Thymus (tissue), 11 donors: Measurements from ENCODE around the gene FBXW10. TPM values are rescaled to one million over a fixed set of nuclear protein-coding genes. Genes with fewer than 3 reads are reported as not detected.
"Not testable (repeated sequence)": the region's sequence is repeated elsewhere in the genome, so short reads cannot be mapped to it uniquely, and the experiment has no call there.

ENCODE experiments used
- DNase-seq, 9 donors: peaks; one replicate each; pipeline ENCODE4 v3.0.0-alpha.2; 2013; ENCODE audit warnings: low spot score in 9 of 9, low read depth in 6 of 9, missing footprints in 1 of 9
- H3K27ac ChIP-seq, 2 donors: one replicate each; pipeline ENCODE4 v1.5.1; 2013; ENCODE audit warnings: control low read depth in 1 of 2, low read depth in 1 of 2, low read length in 1 of 2, mild to moderate bottlenecking in 1 of 2, moderate library complexity in 1 of 2
- H3K27me3 ChIP-seq, 2 donors: one replicate each; pipeline ENCODE4 v1.5.1; 2013; ENCODE audit warnings: low read length in 1 of 2; ENCODE audit not compliant: control insufficient read depth in 2 of 2, insufficient read depth in 1 of 2
- H3K36me3 ChIP-seq, 2 donors: one replicate each; pipeline ENCODE4 v1.5.1; 2013; ENCODE audit warnings: low read length in 1 of 2, mild to moderate bottlenecking in 1 of 2, moderate library complexity in 1 of 2; ENCODE audit not compliant: control insufficient read depth in 2 of 2, insufficient read depth in 2 of 2
- H3K4me1 ChIP-seq, 2 donors: one replicate each; pipeline ENCODE4 v1.5.1; 2013; ENCODE audit warnings: low read length in 2 of 2; ENCODE audit not compliant: control insufficient read depth in 2 of 2, insufficient read depth in 2 of 2
- H3K4me3 ChIP-seq, 2 donors: one replicate each; pipeline ENCODE4 v1.5.1; 2013; ENCODE audit warnings: low read length in 2 of 2, control low read depth in 1 of 2, mild to moderate bottlenecking in 1 of 2
- H3K9me3 ChIP-seq, 2 donors: one replicate each; pipeline ENCODE4 v1.5.1; 2013; ENCODE audit warnings: low read length in 1 of 2, mild to moderate bottlenecking in 1 of 2; ENCODE audit not compliant: control insufficient read depth in 2 of 2, insufficient read depth in 1 of 2
- WGBS: extraction: QIAGEN DNeasy Blood & Tissue Kit; methylation state at CpG from one replicate; pipeline ENCODE4 v1.1.7; 2013; 5-methylcytosine and 5-hydroxymethylcytosine counted together
- polyA plus RNA-seq: library from polyadenylated mRNA; stranded (reverse); fragments of 200-250 nt; gene quantifications from one replicate; pipeline ENCODE4 v1.2.3, GENCODE V29; 2013
- total RNA-seq: library from RNA; stranded (reverse); fragments of 120-200 nt; gene quantifications from one replicate; pipeline ENCODE4 v1.2.4, GENCODE V29; 2013
- donor health status: healthy.

FBXW10 gene
- total and polyA plus RNA-seq, 2 donors: 0.09 to 0.50 TPM

DNA sequence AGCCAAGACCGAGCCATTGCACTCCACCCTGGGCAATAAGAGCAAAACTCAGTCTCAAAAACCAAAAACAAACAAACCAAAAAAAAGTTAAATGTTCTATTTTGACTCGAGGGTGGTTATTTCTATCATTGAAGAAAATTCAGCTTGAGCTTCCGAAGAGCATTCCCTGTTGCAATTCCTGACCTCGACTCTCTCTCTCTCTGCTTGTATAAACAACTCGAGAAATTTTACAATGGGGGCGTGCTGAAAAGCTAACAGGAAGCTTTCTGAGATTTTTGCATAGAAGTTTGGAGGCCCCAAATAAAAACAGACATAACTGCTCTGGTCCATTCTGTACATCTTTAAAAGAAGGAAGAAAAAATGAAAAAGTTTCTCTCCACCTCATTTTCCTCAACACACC, 3.6 kb downstream of the FBXW10 start:
- not testable (repeated sequence) for H3K27me3 ChIP-seq, H3K27ac ChIP-seq, DNase-seq, H3K4me1 ChIP-seq, H3K36me3 ChIP-seq, H3K4me3 ChIP-seq, H3K9me3 ChIP-seq
- WGBS: 94% methylated on average over 6 of the region's 6 CpGs

GRCh38 chr17:18750242-18750641, 6.4 kb downstream of the FBXW10 start:
- not testable (repeated sequence) for H3K36me3 ChIP-seq, H3K27me3 ChIP-seq, H3K27ac ChIP-seq, H3K9me3 ChIP-seq, H3K4me1 ChIP-seq, H3K4me3 ChIP-seq, DNase-seq
- WGBS: 95% methylated on average over 1 of the region's 1 CpG

DNA sequence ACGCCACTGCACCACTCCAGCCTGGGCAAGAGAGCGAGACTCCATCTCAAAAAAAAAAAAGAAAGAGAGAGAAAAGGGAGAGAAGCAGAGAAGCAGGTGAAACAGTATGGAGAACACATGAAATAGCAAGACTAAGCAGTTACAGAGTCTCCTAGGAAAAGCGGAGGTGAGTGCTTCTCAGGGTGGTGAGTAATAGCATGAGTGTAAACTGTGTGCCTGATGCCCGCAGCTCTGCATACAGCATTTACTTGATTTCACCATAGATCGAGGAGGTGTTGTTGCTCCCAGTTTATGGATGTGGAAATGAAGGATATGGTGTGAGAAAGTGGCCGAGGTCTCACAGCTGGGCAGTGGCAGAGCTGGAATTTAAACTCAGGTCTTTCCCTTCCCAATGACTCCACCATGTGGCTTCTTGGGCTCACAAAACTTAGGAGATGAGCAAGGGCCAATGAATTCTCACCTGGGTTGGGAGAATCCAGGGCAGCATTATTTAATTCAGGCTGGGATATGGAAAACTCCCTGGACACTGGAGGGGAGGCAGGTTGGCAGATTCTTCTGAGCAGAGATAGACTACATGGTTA, 10.1 kb downstream of the FBXW10 start:
- 92% methylated on average over 5 of the region's 6 CpGs for WGBS
- H3K27ac ChIP-seq, H3K36me3 ChIP-seq, H3K4me3 ChIP-seq, H3K4me1 ChIP-seq, H3K27me3 ChIP-seq, DNase-seq, H3K9me3 ChIP-seq: not testable (repeated sequence)

DNA sequence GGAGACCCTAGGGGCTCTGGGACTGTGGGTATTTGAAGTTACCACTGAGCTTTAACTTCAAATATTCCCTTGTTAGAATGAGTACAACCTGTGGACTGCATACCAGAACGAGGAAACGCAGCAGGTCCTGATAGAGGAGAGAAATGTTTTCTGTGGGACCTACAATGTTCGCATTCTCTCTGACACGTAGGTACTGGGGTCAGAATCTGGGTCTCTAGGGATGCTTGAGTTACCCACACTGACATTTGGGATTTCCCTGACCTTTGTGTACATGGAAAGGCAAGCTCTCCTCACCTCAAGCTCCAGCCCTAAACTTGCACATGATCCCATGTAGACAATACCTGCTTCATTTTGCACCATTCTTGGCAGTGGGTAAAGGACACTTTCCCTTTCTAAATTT, 12.1 kb downstream of the FBXW10 start:
- H3K4me3 ChIP-seq, H3K36me3 ChIP-seq, H3K27me3 ChIP-seq, H3K27ac ChIP-seq, H3K9me3 ChIP-seq, H3K4me1 ChIP-seq, DNase-seq: not testable (repeated sequence)
- 94% methylated on average over 4 of the region's 4 CpGs for WGBS

- not testable (repeated sequence) for H3K4me3 ChIP-seq, DNase-seq
These were observed 13.7 kb downstream of the FBXW10 start for GRCh38 chr17:18757368-18758044.

DNA sequence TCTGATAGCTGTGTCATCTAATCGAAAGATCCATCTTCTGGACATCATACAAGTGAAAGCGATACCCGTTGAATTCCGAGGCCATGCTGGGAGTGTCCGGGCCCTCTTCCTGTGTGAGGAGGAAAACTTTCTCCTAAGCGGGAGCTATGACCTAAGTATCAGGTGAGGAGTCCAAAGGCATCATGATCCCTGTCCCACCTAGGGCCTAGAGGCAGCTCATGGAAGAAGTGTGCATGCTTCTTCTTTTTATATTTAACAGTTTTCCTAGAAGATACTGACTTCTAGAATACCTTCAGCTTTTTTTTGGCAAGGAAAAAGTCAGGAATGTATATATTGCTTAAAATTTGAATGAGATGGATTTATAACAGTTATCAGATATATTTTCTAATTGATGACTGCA, 14.5 kb downstream of the FBXW10 start:
- not testable (repeated sequence) for DNase-seq, H3K4me1 ChIP-seq
- WGBS: 95% methylated on average over 1 of the region's 6 CpGs

More at GRCh38 chr17:18757368-18758044, 13.7 kb downstream of the FBXW10 start:
- not testable (repeated sequence) for H3K36me3 ChIP-seq, H3K9me3 ChIP-seq, H3K27me3 ChIP-seq, H3K4me1 ChIP-seq, H3K27ac ChIP-seq
- WGBS: 93% methylated on average over 8 of the region's 8 CpGs

GRCh38 chr17:18760221-18760620, 16.4 kb downstream of the FBXW10 start:
- H3K36me3 ChIP-seq, H3K4me3 ChIP-seq, H3K27ac ChIP-seq, H3K4me1 ChIP-seq, H3K27me3 ChIP-seq, DNase-seq, H3K9me3 ChIP-seq: not testable (repeated sequence)
- 98% methylated on average over 6 of the region's 6 CpGs for WGBS

More for the DNA sequence above, 14.5 kb downstream of the FBXW10 start:
- not testable (repeated sequence) for H3K27me3 ChIP-seq, H3K27ac ChIP-seq, H3K9me3 ChIP-seq, H3K4me3 ChIP-seq, H3K36me3 ChIP-seq

DNA sequence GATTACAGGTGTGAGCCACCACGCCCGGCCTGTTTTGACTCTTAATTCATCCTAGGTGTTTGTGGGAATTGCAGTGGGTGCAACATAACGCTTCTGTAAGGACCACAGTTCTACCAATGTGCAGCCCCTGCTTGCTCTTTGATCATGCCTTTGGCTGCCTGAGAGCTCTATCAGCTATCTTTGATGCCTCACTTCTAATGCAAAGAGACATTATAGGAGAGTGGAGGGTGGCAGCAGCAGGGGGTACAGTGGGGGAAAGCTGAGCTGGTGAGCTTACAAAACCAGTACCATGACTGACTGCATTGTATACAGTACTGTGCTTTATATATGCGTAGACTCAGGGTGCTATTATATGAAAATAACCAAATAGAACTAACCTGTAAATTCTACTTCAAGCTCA, 26.7 kb downstream of the FBXW10 start:
- not testable (repeated sequence) for H3K4me3 ChIP-seq, H3K27me3 ChIP-seq, H3K9me3 ChIP-seq, H3K36me3 ChIP-seq, DNase-seq, H3K27ac ChIP-seq
- H3K4me1 ChIP-seq: peaks cover 0 to 16% of the 10 kb centered on the region in 2 donors
- 88% methylated on average over 4 of the region's 4 CpGs for WGBS

GRCh38 chr17:18771066-18771465, 27.2 kb downstream of the FBXW10 start:
- not testable (repeated sequence) for H3K36me3 ChIP-seq, H3K4me3 ChIP-seq, DNase-seq, H3K27ac ChIP-seq, H3K9me3 ChIP-seq, H3K27me3 ChIP-seq
- H3K4me1 ChIP-seq: peaks cover 0 to 16% of the 10 kb centered on the region in 2 donors
- WGBS: 63% methylated on average over 4 of the region's 4 CpGs
